Neural cell (in vitro differentiated cells): Measurements from ENCODE around the gene MTOR. TPM values are rescaled to one million over a fixed set of nuclear protein-coding genes. Genes with fewer than 3 reads are reported as not detected.
"Not testable (repeated sequence)": the region's sequence is repeated elsewhere in the genome, so short reads cannot be mapped to it uniquely, and the experiment has no call there.

ENCODE experiments used
- H2AFZ ChIP-seq: fragments of 200-600, 300-800 bp; sonication (generic), shearing (Covaris generic); 2 replicates; pipeline ENCODE4 v1.6.0; 2014; ENCODE audit warnings: low read depth, mild to moderate bottlenecking, antibody characterized with exemption, low read length, moderate library complexity
- H3F3A ChIP-seq: fragments of 200-600 bp; shearing (Covaris generic); 2 replicates; pipeline ENCODE4 v1.6.1; 2016; ENCODE audit warnings: mild to moderate bottlenecking, moderate library complexity, mixed read lengths, antibody characterized with exemption, low read length; ENCODE audit not compliant: insufficient read depth, poor library complexity, severe bottlenecking
- H3K27ac ChIP-seq: fragments of 200-600, 300-800 bp; sonication (generic), shearing (Covaris generic); 2 replicates; pipeline ENCODE4 v1.5.1; 2014; ENCODE audit warnings: mild to moderate bottlenecking, low read length, moderate library complexity
- H3K27me3 ChIP-seq: fragments of 300-800, 200-600 bp; sonication (generic), shearing (Covaris generic); 2 replicates; pipeline ENCODE4 v1.6.0; 2014; ENCODE audit warnings: mild to moderate bottlenecking, low read depth, low read length, moderate library complexity; ENCODE audit not compliant: insufficient read depth
- H3K36me3 ChIP-seq: fragments of 300-800, 200-600 bp; sonication (generic), shearing (Covaris generic); 2 replicates; pipeline ENCODE4 v1.5.1; 2014; ENCODE audit warnings: mild to moderate bottlenecking, antibody characterized with exemption, low read length, moderate library complexity; ENCODE audit not compliant: insufficient read depth
- H3K4me2 ChIP-seq: fragments of 300-800, 200-600 bp; sonication (generic), shearing (Covaris generic); 2 replicates; pipeline ENCODE4 v1.6.0; 2014; ENCODE audit warnings: mild to moderate bottlenecking, low read length
- H3K4me3 ChIP-seq: fragments of 300-800, 200-600 bp; sonication (generic), shearing (Covaris generic); 2 replicates; pipeline ENCODE4 v1.5.1; 2014; ENCODE audit warnings: mild to moderate bottlenecking, low read length, moderate library complexity
- H3K79me2 ChIP-seq: fragments of 200-600 bp; shearing (Covaris generic); replicated peaks from 2 replicates; pipeline ENCODE4 v1.6.0; 2014; ENCODE audit warnings: mild to moderate bottlenecking, low read length, moderate library complexity; ENCODE audit not compliant: insufficient read depth
- H3K9ac ChIP-seq: fragments of 300-800, 200-600 bp; sonication (generic), shearing (Covaris generic); 2 replicates; pipeline ENCODE4 v1.6.1; 2016; ENCODE audit warnings: mild to moderate bottlenecking, low read length, mixed read lengths
- H3K9me2 ChIP-seq: fragments of 200-600 bp; shearing (Covaris generic); 2 replicates; pipeline ENCODE4 v1.6.1; 2016; ENCODE audit warnings: mild to moderate bottlenecking, low read length, mixed read lengths; ENCODE audit not compliant: insufficient read depth
- H3K9me3 ChIP-seq: fragments of 200-600, 300-800 bp; sonication (generic), shearing (Covaris generic); 2 replicates; pipeline ENCODE4 v1.6.1; 2016; ENCODE audit warnings: mild to moderate bottlenecking, mixed run types, low read length, moderate library complexity, mixed read lengths
- H4K20me1 ChIP-seq: fragments of 200-600 bp; shearing (Covaris generic); 2 replicates; pipeline ENCODE4 v1.6.1; 2016; ENCODE audit warnings: mild to moderate bottlenecking, mixed run types; ENCODE audit not compliant: insufficient read depth
- CTCF ChIP-seq: fragments of 450-650 bp; IDR thresholded peaks from 2 replicates; pipeline ENCODE4 v1.5.1; 2014; ENCODE audit warnings: antibody characterized with exemption, mild to moderate bottlenecking, moderate library complexity; ENCODE audit not compliant: poor library complexity, severe bottlenecking
- EP300 ChIP-seq: fragments of 450-650 bp; conservative IDR thresholded peaks from 2 replicates; pipeline ENCODE4 v1.6.1; 2014; ENCODE audit warnings: antibody characterized with exemption, mild to moderate bottlenecking, moderate library complexity; ENCODE audit not compliant: poor library complexity, severe bottlenecking
- EZH2 ChIP-seq: fragments of 200-600, 300-800 bp; shearing (Covaris generic), sonication (generic); IDR thresholded peaks from 2 replicates; pipeline ENCODE4 v1.6.1; 2014; ENCODE audit warnings: antibody characterized with exemption, low read length, borderline replicate concordance, mild to moderate bottlenecking; ENCODE audit not compliant: insufficient read depth, poor library complexity, severe bottlenecking
- MXI1 ChIP-seq: fragments of 450-650 bp; conservative IDR thresholded peaks from 2 replicates; pipeline ENCODE4 v1.6.1; 2014; ENCODE audit warnings: antibody characterized with exemption, mild to moderate bottlenecking; ENCODE audit not compliant: poor library complexity, severe bottlenecking
- POLR2AphosphoS5 ChIP-seq: IDR thresholded peaks from 2 replicates; pipeline ENCODE4 v1.6.1; 2012
- RAD21 ChIP-seq: fragments of 450-650 bp; conservative IDR thresholded peaks from 2 replicates; pipeline ENCODE4 v1.6.1; 2014; ENCODE audit warnings: antibody characterized with exemption, mild to moderate bottlenecking, moderate library complexity
- REST ChIP-seq: IDR thresholded peaks from 2 replicates; pipeline ENCODE4 v1.6.1; 2012; ENCODE audit warnings: borderline replicate concordance
- SMC3 ChIP-seq: fragments of 450-650 bp; conservative IDR thresholded peaks from 2 replicates; pipeline ENCODE4 v1.6.1; 2014; ENCODE audit warnings: antibody characterized with exemption, mild to moderate bottlenecking, moderate library complexity; ENCODE audit not compliant: poor library complexity
- TAF1 ChIP-seq: IDR thresholded peaks from 2 replicates; pipeline ENCODE4 v1.6.1; 2012; ENCODE audit warnings: low read depth
- polyA plus RNA-seq: library from polyadenylated mRNA; depleted of rRNA; stranded (reverse); fragments of >200 nt; gene quantifications from 2 replicates; pipeline ENCODE4 v1.2.3, GENCODE V29; 2014

The MTOR gene
- polyA plus RNA-seq, 1 donor from 2014 or later: 41.2 TPM

- no peaks in the 10 kb centered on the region for H4K20me1 ChIP-seq
- no peak overlapping the region for H3K4me2 ChIP-seq
- H3K4me3 ChIP-seq: no peak overlapping the region
- no peaks in the 10 kb centered on the region for H3F3A ChIP-seq
- H3K27ac ChIP-seq: no peak overlapping the region
- no peak for TF ChIP-seq REST
- no peak for TF ChIP-seq EP300
- TF ChIP-seq EZH2: no peak
- TF ChIP-seq SMC3: no peak
- TF ChIP-seq TAF1: no peak
- no peak for TF ChIP-seq MXI1
- no peak for TF ChIP-seq CTCF
- TF ChIP-seq RAD21: no peak
- no peak for TF ChIP-seq POLR2AphosphoS5
- no peaks in the 10 kb centered on the region for H3K9me2 ChIP-seq
- no peak overlapping the region for H2AFZ ChIP-seq
- no peaks in the 10 kb centered on the region for H3K27me3 ChIP-seq
- no peaks in the 10 kb centered on the region for H3K9me3 ChIP-seq
- H3K9ac ChIP-seq: no peak overlapping the region
- no peaks in the 10 kb centered on the region for H3K36me3 ChIP-seq
- no peaks in the 10 kb centered on the region for H3K79me2 ChIP-seq
Measured at GRCh38 chr1:11168731-11169130, 93.6 kb downstream of the MTOR start.

GRCh38 chr1:11166744-11167143, 95.6 kb downstream of the MTOR start:
- H3K79me2 ChIP-seq, H3K27me3 ChIP-seq, H3K4me2 ChIP-seq, H3K4me3 ChIP-seq, H3K9me2 ChIP-seq, H3F3A ChIP-seq, H4K20me1 ChIP-seq, H3K9me3 ChIP-seq, H3K9ac ChIP-seq, H2AFZ ChIP-seq, H3K36me3 ChIP-seq, H3K27ac ChIP-seq: not testable (repeated sequence)

GRCh38 chr1:11162752-11163151, 99.6 kb downstream of the MTOR start:
- not testable (repeated sequence) for H3K79me2 ChIP-seq, H3K4me2 ChIP-seq, H3K9me2 ChIP-seq, H3K27ac ChIP-seq, H3K9ac ChIP-seq, H3K9me3 ChIP-seq, H3K4me3 ChIP-seq, H4K20me1 ChIP-seq, H3K27me3 ChIP-seq, H2AFZ ChIP-seq, H3K36me3 ChIP-seq, H3F3A ChIP-seq
